Trophoblast cell (in vitro differentiated cells and primary cell): Measurements from ENCODE around the gene UBR4.
A peak's percentile ranks its signal among the peaks of the same experiment; 100 is the strongest.

Experiments
- DNase-seq, 2 donors: peaks; one replicate each; pipeline ENCODE4 v3.0.0-alpha.2; 2016
- H2AFZ ChIP-seq: 2 replicates; pipeline ENCODE4 v1.6.1; 2013; ENCODE audit warnings: low read length, moderate library complexity, mild to moderate bottlenecking; ENCODE audit not compliant: insufficient read depth, poor library complexity
- H2AK5ac ChIP-seq: 2 replicates; pipeline ENCODE4 v1.6.1; 2013; ENCODE audit warnings: mild to moderate bottlenecking, low read length
- H2BK120ac ChIP-seq: 2 replicates; pipeline ENCODE4 v1.6.1; 2013; ENCODE audit warnings: low read length, mild to moderate bottlenecking, moderate library complexity; ENCODE audit not compliant: insufficient read depth, poor library complexity
- H2BK12ac ChIP-seq: 2 replicates; pipeline ENCODE4 v1.6.1; 2013; ENCODE audit warnings: mild to moderate bottlenecking, low read length, moderate library complexity
- H2BK5ac ChIP-seq: 2 replicates; pipeline ENCODE4 v1.6.1; 2013; ENCODE audit warnings: low read length, low read depth, moderate library complexity, mild to moderate bottlenecking; ENCODE audit not compliant: poor library complexity
- H3K14ac ChIP-seq: 2 replicates; pipeline ENCODE4 v1.6.1; 2013; ENCODE audit warnings: mild to moderate bottlenecking, low read length
- H3K18ac ChIP-seq: 2 replicates; pipeline ENCODE4 v1.6.1; 2013; ENCODE audit warnings: mild to moderate bottlenecking, low read length
- H3K23ac ChIP-seq: 2 replicates; pipeline ENCODE4 v1.6.1; 2013; ENCODE audit warnings: low read length
- H3K27ac ChIP-seq: 2 replicates; pipeline ENCODE4 v1.5.1; 2013; ENCODE audit warnings: low read depth, mild to moderate bottlenecking, inconsistent platforms, low read length, moderate library complexity
- H3K27me3 ChIP-seq: 2 replicates; pipeline ENCODE4 v1.6.1; 2013; ENCODE audit warnings: inconsistent platforms, mild to moderate bottlenecking, low read length, moderate library complexity; ENCODE audit not compliant: insufficient read depth
- H3K36me3 ChIP-seq, 2 experiments: 1 replicate in 1 of 2; 2 replicates in 1 of 2; pipeline ENCODE4 v1.6.1; 2013; ENCODE audit warnings: low read length in 2 of 2, mild to moderate bottlenecking in 2 of 2, moderate library complexity in 1 of 2; ENCODE audit not compliant: insufficient read depth in 2 of 2, control insufficient read depth in 1 of 2
- H3K4ac ChIP-seq: 2 replicates; pipeline ENCODE4 v1.6.1; 2013; ENCODE audit warnings: low read depth, mild to moderate bottlenecking, low read length, moderate library complexity
- H3K4me1 ChIP-seq, 2 experiments: 1 replicate in 1 of 2; 2 replicates in 1 of 2; pipeline ENCODE4 v1.6.1; 2013; ENCODE audit warnings: low read length in 2 of 2, mild to moderate bottlenecking in 2 of 2, moderate library complexity in 1 of 2; ENCODE audit not compliant: insufficient read depth in 2 of 2, control insufficient read depth in 1 of 2
- H3K4me2 ChIP-seq: 2 replicates; pipeline ENCODE4 v1.6.1; 2013; ENCODE audit warnings: inconsistent platforms, mild to moderate bottlenecking, low read length, moderate library complexity
- H3K4me3 ChIP-seq: 2 replicates; pipeline ENCODE4 v1.5.1; 2013; ENCODE audit warnings: mild to moderate bottlenecking, low read depth, low read length, inconsistent platforms
- H3K79me1 ChIP-seq: one replicate; pipeline ENCODE4 v1.6.1; 2013; ENCODE audit warnings: low read length
- H3K79me2 ChIP-seq: 2 replicates; pipeline ENCODE4 v1.6.1; 2013; ENCODE audit warnings: low read length, mild to moderate bottlenecking; ENCODE audit not compliant: control insufficient read depth, insufficient read depth, poor library complexity
- H3K9ac ChIP-seq: 2 replicates; pipeline ENCODE4 v1.6.1; 2013; ENCODE audit warnings: mild to moderate bottlenecking, low read length
- H3K9me3 ChIP-seq: 2 replicates; pipeline ENCODE4 v1.6.1; 2013; ENCODE audit warnings: low read depth, mild to moderate bottlenecking, control low read depth, inconsistent platforms, low read length; ENCODE audit not compliant: insufficient read depth
- H4K12ac ChIP-seq: 2 replicates; pipeline ENCODE4 v1.6.1; 2013; ENCODE audit warnings: low read depth, mild to moderate bottlenecking, low read length, moderate library complexity
- H4K8ac ChIP-seq: 2 replicates; pipeline ENCODE4 v1.6.1; 2013; ENCODE audit warnings: low read depth, mild to moderate bottlenecking, low read length, moderate library complexity
- H4K91ac ChIP-seq: one replicate; pipeline ENCODE4 v1.6.1; 2013; ENCODE audit warnings: low read depth, mild to moderate bottlenecking, low read length, moderate library complexity
- WGBS: extraction: QIAGEN DNeasy Blood & Tissue Kit; methylation state at CpG from one replicate; pipeline ENCODE4 v1.1.7; 2013; ENCODE audit warnings: missing lambda C conversion rate; ENCODE audit not compliant: insufficient read length, insufficient coverage; ENCODE audit errors: extremely low coverage; 5-methylcytosine and 5-hydroxymethylcytosine counted together

Gene UBR4

GRCh38 chr1:19156676-19157075 lies 53.4 kb downstream of the UBR4 start:
- Histone ChIP-seq H3K27ac (no peak overlapping the region), H3K36me3 (peaks cover 47 to 81% of the 10 kb centered on the region in 2 experiments), H2BK120ac (no peak overlapping the region), H3K23ac (no peak overlapping the region), H4K12ac (no peak overlapping the region), H3K4me3 (no peak overlapping the region), H3K4ac (no peak overlapping the region), H3K27me3 (no peaks in the 10 kb centered on the region), H4K91ac (no peak overlapping the region), H3K79me1 (no peaks in the 10 kb centered on the region), H3K79me2 (no peaks in the 10 kb centered on the region), H2AK5ac (no peak overlapping the region), H4K8ac (no peak overlapping the region), H3K18ac (no peak overlapping the region), H3K9ac (no peak overlapping the region), H3K4me1 (no peaks in the 10 kb centered on the region), H3K4me2 (no peak overlapping the region), H2BK5ac (no peak overlapping the region), H3K14ac (no peak overlapping the region), H2BK12ac (no peak overlapping the region), H2AFZ (no peak overlapping the region), H3K9me3 (peaks cover 3% of the 10 kb centered on the region)
- WGBS = no CpG with 5 or more reads among the region's 5 CpGs
- DNase-seq = peak; percentile 74 to 83

GRCh38 chr1:19154876-19155275 lies 55.2 kb downstream of the UBR4 start:
- peaks cover 45 to 82% of the 10 kb centered on the region in 2 experiments for H3K36me3 ChIP-seq
- no peak for DNase-seq
- no peak overlapping the region for H3K14ac ChIP-seq
- no peaks in the 10 kb centered on the region for H3K79me1 ChIP-seq
- H3K4me3 ChIP-seq = no peak overlapping the region
- H4K12ac ChIP-seq = no peak overlapping the region
- H3K27me3 ChIP-seq = no peaks in the 10 kb centered on the region
- no peak overlapping the region for H3K18ac ChIP-seq
- no peak overlapping the region for H4K8ac ChIP-seq
- peaks cover 2% of the 10 kb centered on the region for H3K9me3 ChIP-seq
- no peak overlapping the region for H2BK120ac ChIP-seq
- H3K9ac ChIP-seq = no peak overlapping the region
- H2AFZ ChIP-seq = no peak overlapping the region
- no peaks in the 10 kb centered on the region for H3K4me1 ChIP-seq
- no peak overlapping the region for H3K4me2 ChIP-seq
- no peak overlapping the region for H2BK12ac ChIP-seq
- H3K79me2 ChIP-seq = no peaks in the 10 kb centered on the region
- H2BK5ac ChIP-seq = no peak overlapping the region
- H4K91ac ChIP-seq = no peak overlapping the region
- H3K23ac ChIP-seq = no peak overlapping the region
- no peak overlapping the region for H2AK5ac ChIP-seq
- H3K27ac ChIP-seq = no peak overlapping the region
- WGBS = no CpG with 5 or more reads among the region's 7 CpGs
- no peak overlapping the region for H3K4ac ChIP-seq

GRCh38 chr1:19153169-19153568 lies 56.9 kb downstream of the UBR4 start:
- H3K4me3 ChIP-seq = no peak overlapping the region
- H3K4me2 ChIP-seq = no peak overlapping the region

GRCh38 chr1:19151537-19151936 lies 58.5 kb downstream of the UBR4 start:
- DNase-seq = peak; percentile 95 to 96
- H2BK12ac ChIP-seq = no peak overlapping the region
- WGBS = no CpG with 5 or more reads among the region's 9 CpGs

More at GRCh38 chr1:19153169-19153568, 56.9 kb downstream of the UBR4 start:
- H3K27me3 ChIP-seq = no peaks in the 10 kb centered on the region
- peaks cover 42 to 83% of the 10 kb centered on the region in 2 experiments for H3K36me3 ChIP-seq
- H4K12ac ChIP-seq = no peak overlapping the region
- H3K4me1 ChIP-seq = no peaks in the 10 kb centered on the region
- no peak overlapping the region for H3K18ac ChIP-seq
- WGBS = no CpG with 5 or more reads among the region's 7 CpGs
- no peak overlapping the region for H3K27ac ChIP-seq
- DNase-seq = no peak
- H2AFZ ChIP-seq = no peak overlapping the region
- no peak overlapping the region for H3K4ac ChIP-seq
- H3K79me1 ChIP-seq = no peaks in the 10 kb centered on the region
- H4K8ac ChIP-seq = no peak overlapping the region
- no peak overlapping the region for H2BK120ac ChIP-seq
- no peak overlapping the region for H2AK5ac ChIP-seq
- H4K91ac ChIP-seq = no peak overlapping the region
- peaks cover 2% of the 10 kb centered on the region for H3K9me3 ChIP-seq
- no peak overlapping the region for H3K23ac ChIP-seq
- no peak overlapping the region for H2BK12ac ChIP-seq
- no peak overlapping the region for H2BK5ac ChIP-seq
- H3K79me2 ChIP-seq = no peaks in the 10 kb centered on the region
- H3K14ac ChIP-seq = no peak overlapping the region
- H3K9ac ChIP-seq = no peak overlapping the region

More at GRCh38 chr1:19151537-19151936, 58.5 kb downstream of the UBR4 start:
- Histone ChIP-seq H3K4me3 (no peak overlapping the region), H3K4me1 (no peaks in the 10 kb centered on the region), H3K79me2 (no peaks in the 10 kb centered on the region), H4K8ac (no peak overlapping the region), H3K27ac (no peak overlapping the region), H3K79me1 (no peaks in the 10 kb centered on the region), H3K4ac (no peak overlapping the region), H3K27me3 (no peaks in the 10 kb centered on the region), H2BK5ac (no peak overlapping the region), H3K4me2 (no peak overlapping the region), H3K18ac (no peak overlapping the region), H3K23ac (no peak overlapping the region), H2BK120ac (no peak overlapping the region), H3K36me3 (peaks cover 47 to 87% of the 10 kb centered on the region in 2 experiments), H3K9ac (no peak overlapping the region), H3K9me3 (peaks cover 2% of the 10 kb centered on the region), H4K12ac (no peak overlapping the region), H2AFZ (no peak overlapping the region), H4K91ac (no peak overlapping the region), H2AK5ac (no peak overlapping the region), H3K14ac (no peak overlapping the region)
